DMS 273 (cell line): ENCODE measurements around the gene TAS2R1.

ENCODE experiments used
- DNase-seq: peaks from one replicate; lab custom pipeline; 2025; ENCODE audit not compliant: unreplicated experiment; lab: John Stamatoyannopoulos, UW

Gene TAS2R1

DNA sequence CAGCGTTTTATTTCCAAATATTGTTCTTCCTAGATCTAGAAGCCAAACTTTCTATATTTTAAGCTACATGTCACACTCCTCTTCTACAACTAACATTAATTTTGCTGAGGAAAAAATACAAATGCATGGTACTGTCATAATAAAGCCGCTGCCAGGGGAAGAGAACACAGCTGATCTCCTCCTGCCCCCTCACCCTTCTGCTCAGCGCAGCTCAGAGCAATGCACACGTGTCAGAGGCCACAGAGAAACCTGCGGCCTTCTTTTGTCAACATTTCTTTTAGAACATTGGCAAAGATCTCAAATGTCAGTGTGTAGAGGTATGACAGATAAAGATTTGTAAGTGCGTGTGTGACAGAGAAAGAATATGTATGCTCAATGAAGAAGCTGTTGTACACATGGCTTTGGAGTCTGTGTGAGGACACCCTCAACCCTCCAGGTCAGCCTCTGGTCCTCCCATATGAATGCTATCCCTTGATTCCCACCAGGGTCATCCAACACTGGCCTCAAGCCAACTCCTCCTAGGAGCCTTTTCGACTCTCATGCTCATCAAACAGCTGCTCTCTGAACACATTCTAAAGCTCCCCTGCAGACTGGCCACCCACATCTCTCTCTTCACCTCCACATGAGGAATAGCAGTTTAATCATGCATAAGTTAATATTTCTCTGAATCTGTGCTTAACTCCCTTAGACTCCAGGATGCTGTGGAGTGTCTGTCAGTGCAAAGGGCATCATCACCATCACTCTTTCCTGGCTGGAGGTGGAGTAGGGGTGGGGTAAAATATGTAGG, 40.9 kb downstream of the TAS2R1 start:
- no peak for DNase-seq

DNA sequence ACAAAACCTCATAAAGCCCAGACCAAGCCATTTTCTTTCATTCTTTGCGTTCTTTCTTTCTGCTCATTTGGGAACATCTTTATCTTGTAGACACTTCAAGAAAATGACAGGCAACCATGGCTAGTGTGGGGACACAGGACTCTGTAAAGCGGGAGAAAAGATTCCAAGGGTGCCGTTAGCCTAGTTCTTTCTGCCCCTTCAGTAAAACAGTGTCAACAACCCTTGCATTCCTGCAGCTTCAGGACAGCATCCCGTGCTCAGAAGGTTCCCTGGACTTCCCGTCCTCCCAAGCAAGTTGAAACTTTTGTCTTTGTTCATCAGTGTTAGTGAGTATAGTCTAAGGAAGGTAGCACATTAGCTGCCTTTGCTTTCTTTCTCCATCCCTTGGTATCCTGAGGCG, 41.9 kb downstream of the TAS2R1 start:
- no peak for DNase-seq

DNA sequence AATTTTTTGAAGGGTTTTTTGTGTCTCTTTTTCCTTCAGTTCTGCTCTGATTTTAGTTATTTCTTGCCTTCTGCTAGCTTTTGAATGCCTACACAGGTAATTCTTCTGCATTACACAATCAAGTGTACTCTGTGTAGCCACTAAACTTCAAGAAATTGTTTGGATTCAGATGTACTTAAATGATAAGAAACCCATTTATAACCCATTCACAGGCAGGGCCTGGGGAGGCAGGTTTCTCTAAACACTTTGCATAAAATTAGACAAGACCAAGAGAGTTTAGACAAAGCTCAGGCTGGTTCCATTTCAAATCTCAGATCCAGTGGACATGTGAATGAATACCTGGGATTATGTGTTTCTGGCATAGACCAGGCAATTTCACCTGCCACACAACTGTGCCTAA, 43.0 kb downstream of the TAS2R1 start:
- DNase-seq: no peak

DNA sequence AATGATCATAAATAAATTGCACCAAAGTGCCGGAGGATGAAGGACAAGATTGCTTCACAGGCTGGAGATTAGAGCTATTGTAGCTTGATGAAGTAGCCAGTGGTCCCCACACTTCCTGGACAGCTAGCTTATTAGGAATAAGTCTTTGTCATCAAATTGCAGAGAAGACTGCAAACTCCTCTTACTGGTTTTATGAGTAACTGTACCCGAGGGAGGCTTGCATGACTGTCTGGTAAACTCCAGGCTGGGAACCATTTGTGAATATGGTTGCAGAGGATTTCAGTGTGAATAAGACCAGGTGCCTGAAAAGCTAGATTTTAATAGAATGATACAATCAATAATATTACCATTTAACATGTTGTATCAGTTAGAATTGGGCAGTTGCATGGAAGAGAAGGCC, 47.7 kb downstream of the TAS2R1 start:
- DNase-seq: no peak
